Loucy (cell line): ENCODE data around the gene RHBDF1.

Experiments
- H2AFZ ChIP-seq: fragments of 200-600 bp; sonication (generic); 2 replicates; pipeline ENCODE4 v1.6.0; 2016; ENCODE audit warnings: antibody characterized with exemption, mild to moderate bottlenecking, low read length, moderate library complexity
- H3F3A ChIP-seq: fragments of 200-600 bp; 2 replicates; pipeline ENCODE4 v1.6.0; 2016; ENCODE audit warnings: antibody characterized with exemption, low read depth, mild to moderate bottlenecking
- H3K27me3 ChIP-seq: fragments of 200-600 bp; sonication (generic); 2 replicates; pipeline ENCODE4 v1.6.1; 2014; ENCODE audit warnings: low read length, mild to moderate bottlenecking; ENCODE audit not compliant: insufficient read depth, poor library complexity, severe bottlenecking
- H3K36me3 ChIP-seq: fragments of 200-600 bp; sonication (generic); 2 replicates; pipeline ENCODE4 v1.6.1; 2016; ENCODE audit warnings: low read length; ENCODE audit not compliant: insufficient read depth
- H3K4me1 ChIP-seq: fragments of 200-600 bp; sonication (generic); 2 replicates; pipeline ENCODE4 v1.5.1; 2014; ENCODE audit warnings: low read length, mild to moderate bottlenecking; ENCODE audit not compliant: insufficient read depth, poor library complexity, severe bottlenecking
- H3K4me2 ChIP-seq: fragments of 200-600 bp; sonication (generic); 2 replicates; pipeline ENCODE4 v1.6.0; 2014; ENCODE audit warnings: antibody characterized with exemption, low read length, low read depth, mild to moderate bottlenecking; ENCODE audit not compliant: poor library complexity, severe bottlenecking
- H3K4me3 ChIP-seq: fragments of 200-600 bp; sonication (generic); 2 replicates; pipeline ENCODE4 v1.5.1; 2014; ENCODE audit warnings: low read length, mild to moderate bottlenecking, mixed read lengths; ENCODE audit not compliant: poor library complexity, severe bottlenecking
- H3K79me2 ChIP-seq: fragments of 200-600 bp; sonication (generic); 2 replicates; pipeline ENCODE4 v1.6.1; 2014; ENCODE audit warnings: low read length; ENCODE audit not compliant: insufficient read depth
- H3K9ac ChIP-seq: fragments of 200-600 bp; sonication (generic); 2 replicates; pipeline ENCODE4 v1.6.0; 2014; ENCODE audit warnings: mild to moderate bottlenecking, low read depth, low read length, moderate library complexity; ENCODE audit not compliant: poor library complexity, severe bottlenecking
- H3K9me2 ChIP-seq: fragments of 200-600 bp; sonication (generic); replicated peaks from 2 replicates; pipeline ENCODE4 v1.6.1; 2016; ENCODE audit warnings: low read depth, low read length, mixed read lengths
- H3K9me3 ChIP-seq: fragments of 200-600 bp; sonication (generic); 2 replicates; pipeline ENCODE4 v1.6.1; 2014; ENCODE audit warnings: mild to moderate bottlenecking, antibody characterized with exemption, low read length, low read depth; ENCODE audit not compliant: insufficient read depth
- H4K20me1 ChIP-seq: fragments of 200-600 bp; sonication (generic); 2 replicates; pipeline ENCODE4 v1.6.0; 2014; ENCODE audit warnings: antibody characterized with exemption, low read length, mild to moderate bottlenecking; ENCODE audit not compliant: insufficient read depth, poor library complexity, severe bottlenecking
- CTCF ChIP-seq: fragments of 200-600 bp; sonication (generic); conservative IDR thresholded peaks from 2 replicates; pipeline ENCODE4 v1.5.1; 2014; ENCODE audit warnings: mild to moderate bottlenecking, antibody characterized with exemption, low read length
- EZH2phosphoT487 ChIP-seq: fragments of 200-600 bp; IDR thresholded peaks from 2 replicates; pipeline ENCODE4 v1.6.1; 2018; ENCODE audit warnings: antibody characterized with exemption, mild to moderate bottlenecking, moderate library complexity, borderline replicate concordance

RHBDF1 gene

GRCh38 chr16:85865-86264, 13.4 kb upstream of the RHBDF1 start:
- Histone ChIP-seq H3K36me3 (no peaks in the 10 kb centered on the region), H3F3A (no peaks in the 10 kb centered on the region; the same call in 1 of the 2 replicates), H2AFZ (no peak overlapping the region), H3K27me3 (no peaks in the 10 kb centered on the region), H4K20me1 (no peaks in the 10 kb centered on the region), H3K9me3 (no peaks in the 10 kb centered on the region), H3K9ac (peak overlapping the region; percentile 72), H3K79me2 (no peaks in the 10 kb centered on the region; the same call in 1 of the 2 replicates), H3K4me2 (peak overlapping the region; percentile 81), H3K4me3 (peak overlapping the region; percentile 62), H3K9me2 (no peaks in the 10 kb centered on the region), H3K4me1 (peaks cover 40% of the 10 kb centered on the region)
- TF ChIP-seq CTCF (no peak), EZH2phosphoT487 (no peak)

GRCh38 chr16:85407-85782, 13.0 kb upstream of the RHBDF1 start:
- Histone ChIP-seq H2AFZ (no peak overlapping the region), H3K4me1 (peaks cover 41% of the 10 kb centered on the region), H3F3A (no peaks in the 10 kb centered on the region; the same call in 1 of the 2 replicates), H3K9ac (peak overlapping the region; percentile 72), H3K79me2 (no peaks in the 10 kb centered on the region; the same call in 1 of the 2 replicates), H3K36me3 (no peaks in the 10 kb centered on the region), H3K4me2 (peak overlapping the region; percentile 81), H3K9me2 (no peaks in the 10 kb centered on the region), H3K9me3 (no peaks in the 10 kb centered on the region), H4K20me1 (no peaks in the 10 kb centered on the region), H3K4me3 (peak overlapping the region; percentile 62), H3K27me3 (no peaks in the 10 kb centered on the region)
- no peak for TF ChIP-seq CTCF
- no peak for TF ChIP-seq EZH2phosphoT487

- Histone ChIP-seq H3K9me3 (no peaks in the 10 kb centered on the region), H3K4me3 (peak overlapping the region; percentile 62), H4K20me1 (no peaks in the 10 kb centered on the region), H3K4me2 (peak overlapping the region; percentile 81), H3K4me1 (peaks cover 46% of the 10 kb centered on the region), H3K36me3 (no peaks in the 10 kb centered on the region), H3K9ac (peak overlapping the region; percentile 76), H3F3A (no peaks in the 10 kb centered on the region; the same call in 1 of the 2 replicates), H3K9me2 (no peaks in the 10 kb centered on the region), H3K79me2 (no peaks in the 10 kb centered on the region; the same call in 1 of the 2 replicates), H3K27me3 (no peaks in the 10 kb centered on the region), H2AFZ (no peak overlapping the region)
- no peak for TF ChIP-seq CTCF
- no peak for TF ChIP-seq EZH2phosphoT487
Measured at GRCh38 chr16:84718-85406, 12.4 kb upstream of the RHBDF1 start.
